ENCODE results near the gene LCE2B.
A peak's percentile ranks its signal among the peaks of the same experiment; 100 is the strongest.
"Not testable (repeated sequence)": the region's sequence is repeated elsewhere in the genome, so short reads cannot be mapped to it uniquely, and the experiment has no call there.

The LCE2B gene, protein sequence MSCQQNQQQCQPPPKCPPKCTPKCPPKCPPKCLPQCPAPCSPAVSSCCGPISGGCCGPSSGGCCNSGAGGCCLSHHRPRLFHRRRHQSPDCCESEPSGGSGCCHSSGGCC

DNA sequence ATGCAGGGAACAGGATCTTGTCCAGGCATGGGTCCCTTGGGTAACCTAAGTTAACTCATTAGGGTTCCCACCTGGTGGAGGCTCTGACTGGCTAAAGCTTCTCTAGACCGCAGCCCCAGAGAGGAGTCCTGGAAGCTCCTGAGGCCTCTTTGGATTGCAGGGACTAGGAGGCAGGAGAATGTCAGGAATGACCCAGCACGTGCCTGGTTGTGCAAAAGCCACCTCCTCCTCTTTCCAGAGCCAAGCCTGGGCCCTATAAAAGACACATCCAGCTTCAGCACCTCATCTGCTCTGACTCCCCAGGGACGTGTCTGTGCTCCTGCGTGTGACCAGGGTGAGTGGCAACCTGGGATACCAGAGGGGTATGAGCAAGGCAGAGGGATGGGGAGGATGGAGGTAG, at the start of gene LCE2B:
TSS of gene LCE2B (plus strand) at position 301 of the 400 bp plus-strand sequence. CDS start 721 bp downstream, outside the sequence.
- in situ Hi-C loops (cut with MboI; ENCODE audit: low pct_unique_long_range_greater_than_20kb, low sequenced_read_pairs); DNase-seq: not testable (repeated sequence)

DNA sequence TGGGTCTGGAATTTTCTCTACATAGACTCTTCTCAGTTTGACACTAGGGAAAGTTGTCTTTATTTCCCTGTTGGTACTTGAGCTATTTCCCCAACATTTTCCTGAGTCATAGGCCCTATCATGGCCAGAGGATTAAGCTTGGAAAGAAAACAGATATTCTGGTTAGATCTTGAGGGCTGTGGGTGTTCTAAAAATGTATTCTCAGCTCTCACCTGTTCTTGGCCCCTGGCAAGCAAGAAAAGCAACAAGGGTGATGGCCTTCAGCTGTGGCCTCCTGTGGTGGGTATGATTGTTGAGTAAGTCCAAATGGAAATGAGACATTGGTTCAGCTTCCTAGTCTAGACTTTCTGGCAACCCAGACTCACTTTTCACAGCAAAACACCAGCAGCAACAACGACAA, 45.6 kb upstream of the LCE2B start:
- in situ Hi-C loops (cut with MboI; ENCODE audit: low pct_unique_long_range_greater_than_20kb, low sequenced_read_pairs): no loop called here
- DNase-seq: no peak

DNA sequence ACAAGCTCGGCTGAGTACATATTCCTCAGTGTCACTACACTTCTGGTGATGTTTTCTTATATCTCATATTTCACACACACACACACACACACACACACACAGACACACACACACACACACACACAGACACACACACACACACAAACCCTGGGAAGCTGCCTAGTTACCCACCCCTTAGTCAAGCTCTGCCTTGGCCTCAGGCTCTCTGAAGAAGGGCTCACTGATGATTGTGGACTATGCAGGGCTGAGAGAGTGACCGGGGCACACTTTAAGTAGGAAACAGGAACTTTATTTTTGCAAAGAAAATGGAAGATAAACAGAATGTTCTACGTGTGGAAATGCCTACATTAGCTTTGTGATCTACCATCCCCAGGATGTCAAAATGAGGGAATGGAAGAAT, 42.0 kb upstream of the LCE2B start:
- no peak for DNase-seq
- in situ Hi-C loops (cut with MboI; ENCODE audit: low pct_unique_long_range_greater_than_20kb, low sequenced_read_pairs): no loop called here

DNA sequence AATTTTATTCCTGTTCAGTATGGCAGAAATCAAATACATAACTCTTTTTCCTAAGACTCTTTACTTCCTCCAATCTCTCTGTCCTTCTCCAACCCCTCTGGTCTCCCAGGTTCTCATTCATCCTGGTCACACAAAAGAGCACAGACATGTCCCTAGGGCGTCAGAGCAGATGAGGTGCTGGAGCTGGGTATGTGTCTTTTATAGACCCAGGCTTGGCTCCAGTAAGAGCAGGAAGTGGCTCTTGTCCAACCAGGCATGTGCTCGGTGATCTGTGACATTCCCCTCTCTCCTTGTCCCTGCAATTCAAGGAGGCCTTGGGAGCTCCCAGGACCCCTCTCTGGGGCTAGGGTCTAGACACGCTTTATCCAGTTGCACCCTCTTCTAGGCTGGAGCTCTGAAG, 40.8 kb upstream of the LCE2B start:
- in situ Hi-C loops (cut with MboI; ENCODE audit: low pct_unique_long_range_greater_than_20kb, low sequenced_read_pairs): no loop called here
- no peak for DNase-seq

DNA sequence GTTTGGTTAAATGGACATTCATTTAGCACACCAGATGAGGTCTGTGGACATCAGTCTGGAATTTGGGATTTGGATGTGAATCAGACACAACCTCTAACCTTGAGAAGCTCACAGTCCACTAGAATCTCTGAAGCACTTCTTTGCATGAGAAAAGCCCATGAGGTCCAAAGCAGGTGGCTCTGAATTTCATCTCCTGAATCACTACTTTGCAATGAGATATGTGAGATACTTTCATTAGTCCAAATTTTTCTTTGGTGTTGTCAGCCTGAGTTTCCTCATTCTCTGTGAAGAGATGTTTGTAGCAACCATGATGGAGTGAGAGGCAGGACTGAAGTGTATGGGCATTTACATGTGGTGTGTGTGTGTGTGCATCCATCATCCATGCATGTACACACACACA, 39.3 kb upstream of the LCE2B start:
- in situ Hi-C loops (cut with MboI; ENCODE audit: low pct_unique_long_range_greater_than_20kb, low sequenced_read_pairs): no loop called here
- no peak for DNase-seq

DNA sequence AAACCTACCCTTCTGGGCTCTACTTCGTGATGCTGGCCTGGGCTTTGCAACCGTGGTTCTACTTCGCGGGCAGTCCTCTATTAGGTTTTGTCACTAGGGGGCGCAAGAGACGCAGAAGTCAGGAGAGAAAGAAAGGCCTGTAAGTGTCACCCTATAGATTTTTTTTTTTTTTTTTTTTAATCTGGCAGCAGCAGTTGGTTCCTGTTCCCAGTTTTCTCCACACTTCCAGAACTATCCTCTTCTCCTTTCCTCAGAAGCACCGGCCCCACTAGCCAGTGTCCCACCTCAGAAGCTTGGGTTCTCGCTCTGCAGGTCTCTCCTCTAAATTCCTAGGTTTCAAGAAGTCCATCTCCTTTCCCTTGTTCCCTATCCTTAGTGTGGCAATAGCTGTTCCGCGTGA, 31.8 kb upstream of the LCE2B start:
- in situ Hi-C loops (cut with MboI; ENCODE audit: low pct_unique_long_range_greater_than_20kb, low sequenced_read_pairs): no loop called here
- DNase-seq: peak; percentile 83

DNA sequence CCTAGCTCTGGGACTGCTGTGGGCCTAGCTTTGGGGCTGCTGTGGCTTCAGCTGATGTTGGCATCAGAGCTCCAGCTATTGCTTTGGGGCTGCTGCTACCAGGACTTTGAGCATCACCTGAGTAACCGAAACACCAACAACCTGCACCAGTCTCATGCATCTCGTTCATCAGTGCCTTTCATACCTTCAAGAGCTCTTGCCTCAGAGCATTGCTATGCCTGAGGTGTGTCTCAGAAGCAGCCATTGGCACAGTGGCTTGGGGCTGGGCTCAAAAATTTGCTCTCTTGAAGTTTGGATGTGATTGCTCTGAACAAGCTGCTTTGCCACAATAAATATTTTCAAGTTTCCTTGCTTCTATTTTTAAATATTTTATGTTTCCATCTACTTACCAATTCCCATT, 29.5 kb upstream of the LCE2B start:
- in situ Hi-C loops (cut with MboI; ENCODE audit: low pct_unique_long_range_greater_than_20kb, low sequenced_read_pairs): no loop called here
- no peak for DNase-seq

DNA sequence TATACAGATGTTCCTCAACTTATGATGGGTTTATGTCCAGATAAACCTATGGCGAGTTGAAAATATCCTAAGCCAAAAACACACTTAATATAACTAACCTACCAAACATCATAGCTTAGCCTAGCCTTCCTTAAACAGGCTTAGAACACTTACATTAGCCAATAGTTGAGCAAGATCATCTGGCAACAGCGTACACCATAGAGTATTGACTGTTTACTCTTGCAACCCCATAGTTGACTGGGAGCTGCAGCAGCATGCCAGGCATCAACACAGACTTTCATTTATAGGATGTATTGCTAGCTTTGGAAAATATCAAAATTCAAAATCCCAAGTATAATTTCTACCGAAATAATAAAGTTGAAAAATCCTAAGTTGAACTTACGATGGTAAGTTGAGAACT, 28.2 kb upstream of the LCE2B start:
- in situ Hi-C loops (cut with MboI; ENCODE audit: low pct_unique_long_range_greater_than_20kb, low sequenced_read_pairs): no loop called here
- no peak for DNase-seq

DNA sequence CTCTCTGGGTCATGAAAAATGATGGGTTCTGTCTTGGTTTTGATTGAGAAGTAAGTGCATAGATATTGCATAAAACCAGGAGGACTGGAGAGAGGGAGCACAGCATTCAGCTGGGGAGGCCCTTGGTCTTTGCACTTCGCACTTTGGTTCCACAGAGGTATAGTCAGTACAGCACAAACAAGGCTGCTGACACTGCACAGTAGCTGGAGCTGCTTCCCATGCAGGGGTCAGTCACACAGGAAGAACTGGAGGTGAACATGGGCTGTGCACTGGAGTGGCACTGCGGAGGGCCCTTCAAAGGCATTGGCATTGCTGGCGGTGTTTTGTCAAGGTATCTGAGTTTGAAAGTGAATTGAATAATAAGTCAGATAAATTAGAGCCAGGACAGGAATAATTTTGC, 27.3 kb upstream of the LCE2B start:
- in situ Hi-C loops (cut with MboI; ENCODE audit: low pct_unique_long_range_greater_than_20kb, low sequenced_read_pairs): no loop called here
- DNase-seq: no peak

DNA sequence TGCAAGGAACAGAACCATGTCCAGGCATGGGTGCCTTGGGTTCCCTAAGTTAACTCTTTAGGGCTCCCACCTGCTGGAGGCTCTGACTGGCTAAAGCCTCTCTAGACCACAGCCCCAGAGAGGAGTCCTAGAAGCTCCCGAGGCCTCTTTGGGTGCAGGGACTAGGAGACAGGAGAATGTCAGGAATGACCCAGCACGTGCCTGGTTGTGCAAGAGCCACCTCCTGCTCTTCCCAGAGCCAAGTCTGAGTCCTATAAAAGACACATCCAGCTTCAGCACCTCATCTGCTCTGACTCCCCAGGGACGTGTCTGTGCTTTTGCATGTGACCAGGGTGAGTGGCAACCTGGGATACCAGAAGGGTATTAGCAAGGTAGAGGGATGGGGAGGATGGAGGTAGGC, 22.8 kb upstream of the LCE2B start, which contains the start of gene LCE2D:
TSS of gene LCE2D (plus strand) at position 283 of the 400 bp plus-strand sequence. CDS start 726 bp downstream, outside the sequence.
- DNase-seq: no peak
- in situ Hi-C loops (cut with MboI; ENCODE audit: low pct_unique_long_range_greater_than_20kb, low sequenced_read_pairs): no loop called here

DNA sequence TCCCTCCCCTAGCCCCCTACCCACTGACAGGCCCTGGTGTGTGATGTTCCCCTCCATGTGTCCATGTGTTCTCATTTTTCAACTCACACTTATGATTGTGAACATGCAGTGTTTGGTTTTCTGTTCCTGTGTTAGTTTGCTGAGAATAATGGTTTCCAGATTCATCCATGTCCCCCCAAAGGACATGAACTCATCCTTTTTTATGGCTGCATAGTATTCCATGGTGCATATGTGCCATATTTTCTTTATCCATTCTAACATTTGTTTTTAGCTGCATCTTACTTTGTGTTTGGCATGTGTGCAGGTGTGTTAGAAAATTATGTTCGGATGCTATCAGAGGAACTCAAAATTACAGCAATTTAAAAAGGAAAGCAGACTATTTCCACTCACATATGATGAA, 19.8 kb upstream of the LCE2B start:
- in situ Hi-C loops (cut with MboI; ENCODE audit: low pct_unique_long_range_greater_than_20kb, low sequenced_read_pairs); DNase-seq: not testable (repeated sequence)

DNA sequence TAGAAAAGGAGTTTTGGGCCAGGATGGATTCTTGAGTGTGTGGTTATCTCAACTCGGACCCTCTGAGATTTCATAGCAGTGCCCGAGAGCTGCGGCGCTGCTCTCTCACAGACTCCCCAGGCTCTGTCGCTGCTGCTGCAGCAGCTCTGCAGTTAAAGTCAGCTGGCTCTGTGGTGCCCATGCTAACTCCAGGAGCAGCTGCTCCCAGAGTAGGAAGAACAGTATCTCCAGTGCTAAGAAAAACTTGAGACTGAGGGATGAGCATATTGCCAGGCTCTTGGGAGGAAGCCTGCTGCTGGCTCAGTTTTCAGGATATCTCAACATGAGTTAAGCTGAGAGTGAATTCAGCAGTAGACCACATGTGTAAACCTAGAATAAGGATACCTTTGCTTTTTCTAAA, 18.3 kb upstream of the LCE2B start:
- in situ Hi-C loops (cut with MboI; ENCODE audit: low pct_unique_long_range_greater_than_20kb, low sequenced_read_pairs): no loop called here
- DNase-seq: no peak

DNA sequence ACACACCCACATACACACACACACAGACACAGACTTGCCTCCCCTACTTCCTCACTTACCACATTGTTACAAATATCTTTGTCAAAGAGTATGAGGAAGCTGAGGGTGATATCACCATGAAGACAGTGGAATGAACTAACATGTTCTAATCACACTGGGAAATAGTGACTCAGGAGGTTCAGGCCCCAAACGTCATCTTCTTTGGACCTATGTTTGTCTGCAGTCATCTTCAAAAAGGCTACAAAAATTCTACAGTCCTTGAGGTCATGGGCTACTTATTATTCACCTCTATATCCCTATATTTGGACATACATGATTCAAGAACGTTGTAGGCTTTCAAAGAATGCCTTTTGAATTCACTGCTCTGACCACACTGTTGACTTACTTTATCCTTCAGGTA, 12.9 kb upstream of the LCE2B start:
- no peak for DNase-seq
- in situ Hi-C loops (cut with MboI; ENCODE audit: low pct_unique_long_range_greater_than_20kb, low sequenced_read_pairs): no loop called here

DNA sequence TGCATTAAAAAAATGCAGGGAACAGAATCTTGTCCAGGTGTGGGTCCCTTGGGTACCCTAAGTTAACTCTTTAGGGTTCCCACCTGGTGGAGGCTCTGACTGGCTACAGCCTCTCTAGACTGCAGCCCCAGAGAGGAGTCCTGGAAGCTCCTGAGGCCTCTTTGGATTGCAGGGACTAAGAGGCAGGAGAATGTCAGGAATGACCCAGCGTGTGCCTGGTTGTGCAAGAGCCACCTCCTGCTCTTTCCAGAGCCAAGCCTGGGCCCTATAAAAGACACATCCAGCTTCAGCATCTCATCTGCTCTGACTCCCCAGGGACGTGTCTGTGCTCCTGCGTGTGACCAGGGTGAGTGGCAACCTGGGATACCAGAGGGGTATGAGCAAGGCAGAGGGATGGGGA, 10.9 kb upstream of the LCE2B start, which contains the start of gene LCE2C:
TSS of gene LCE2C (plus strand) at position 297 of the 400 bp plus-strand sequence. CDS start 737 bp downstream, outside the sequence.
- DNase-seq; in situ Hi-C loops (cut with MboI; ENCODE audit: low pct_unique_long_range_greater_than_20kb, low sequenced_read_pairs): not testable (repeated sequence)

DNA sequence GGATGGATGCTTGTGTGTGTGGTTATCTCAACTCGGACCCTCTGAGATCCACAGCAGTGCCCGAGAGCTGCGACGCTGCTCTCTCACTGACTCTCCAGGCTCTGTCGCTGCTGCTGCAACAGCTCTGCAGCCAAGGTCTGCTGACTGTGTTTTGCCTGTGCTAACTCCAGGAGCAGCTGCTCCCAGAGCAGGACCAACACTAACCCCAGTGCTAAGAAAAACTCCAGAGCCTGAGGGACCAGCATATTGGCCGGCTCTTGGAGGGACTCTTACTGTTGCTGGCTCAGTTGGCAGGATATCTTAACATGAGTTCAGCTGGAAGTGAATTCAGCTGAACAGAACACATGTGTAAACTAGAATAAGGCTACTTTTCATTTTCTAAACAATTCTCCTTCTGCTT, 6.5 kb upstream of the LCE2B start:
- in situ Hi-C loops (cut with MboI; ENCODE audit: low pct_unique_long_range_greater_than_20kb, low sequenced_read_pairs): no loop called here
- no peak for DNase-seq

DNA sequence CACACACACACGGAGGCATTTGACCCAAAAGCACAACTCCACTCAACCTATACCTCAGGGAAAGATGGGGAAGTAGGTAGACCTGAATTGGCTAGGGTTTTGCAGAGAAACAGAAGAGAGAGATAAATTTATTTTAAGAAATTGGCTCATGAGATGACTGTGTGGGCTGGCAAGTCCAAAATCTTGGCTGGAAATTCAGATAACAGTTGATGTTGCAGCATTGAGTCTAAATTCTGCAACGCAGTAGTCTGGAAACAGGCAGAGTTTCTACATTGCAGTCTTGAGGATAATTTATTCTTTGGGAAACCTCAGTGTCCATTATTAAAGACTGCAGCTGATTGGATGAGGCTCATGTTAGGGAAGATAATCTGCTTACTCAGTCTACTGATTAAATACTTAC, 4.3 kb upstream of the LCE2B start:
- in situ Hi-C loops (cut with MboI; ENCODE audit: low pct_unique_long_range_greater_than_20kb, low sequenced_read_pairs): no loop called here
- no peak for DNase-seq

DNA sequence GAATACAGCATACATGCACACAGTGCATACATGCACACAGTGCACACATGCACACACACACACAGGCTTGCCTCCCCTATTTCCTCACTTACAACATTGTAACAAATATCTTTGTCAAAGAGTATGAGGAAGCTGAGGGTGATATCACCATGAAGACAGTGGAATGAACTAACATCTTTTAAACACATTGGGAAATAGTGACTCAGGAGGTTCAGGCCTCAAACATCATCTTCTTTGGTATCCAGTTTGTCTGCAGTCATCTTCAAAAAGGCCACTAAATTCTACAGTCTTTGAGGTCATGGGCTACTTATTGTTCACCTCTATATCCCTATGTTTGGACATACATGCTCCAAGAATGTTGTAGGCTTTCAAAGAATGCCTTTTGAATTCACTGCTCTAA, 2.1 kb upstream of the LCE2B start:
- in situ Hi-C loops (cut with MboI; ENCODE audit: low pct_unique_long_range_greater_than_20kb, low sequenced_read_pairs): no loop called here
- DNase-seq: no peak

DNA sequence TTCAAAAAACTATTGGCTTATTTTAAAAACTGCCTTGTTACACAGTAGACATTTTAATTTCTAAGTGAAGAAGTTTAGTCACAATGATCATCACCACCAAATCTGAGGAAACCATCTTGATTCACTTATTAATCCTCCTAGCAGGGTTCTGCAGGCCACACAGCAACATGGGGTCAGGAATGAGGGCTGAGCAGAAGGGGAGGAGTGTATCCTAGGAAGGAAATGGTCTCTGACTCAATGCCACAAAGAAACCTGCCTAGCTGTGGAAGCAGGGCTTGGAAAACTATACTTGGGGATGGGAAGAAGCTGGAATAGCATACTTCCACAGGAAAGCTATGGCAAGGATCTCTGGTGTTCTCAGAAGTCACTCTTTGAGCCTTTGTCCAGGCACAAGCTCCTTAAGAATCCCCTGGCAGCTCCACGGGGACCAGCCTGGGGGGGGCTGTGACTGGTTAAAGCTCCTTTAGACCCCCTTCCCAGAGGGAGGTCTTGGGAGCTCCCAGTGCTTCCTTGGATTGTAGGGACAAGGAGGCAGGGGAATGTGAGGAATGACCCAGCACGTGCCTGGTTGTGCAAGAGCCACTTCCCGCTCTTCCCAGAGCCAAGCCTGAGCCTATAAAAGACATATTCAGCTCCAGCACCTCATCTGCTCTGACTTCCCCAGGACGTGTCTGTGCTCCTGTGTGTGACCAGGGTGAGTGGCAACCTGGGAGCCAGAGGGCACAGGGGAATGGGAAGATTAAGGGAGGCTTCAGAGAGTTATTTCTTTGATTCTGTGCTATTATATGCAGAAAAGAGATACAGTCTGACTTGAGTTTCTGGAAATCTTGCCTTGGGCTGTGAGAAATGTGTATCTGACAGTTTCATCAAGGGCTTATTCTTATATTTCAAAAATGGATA, 12.0 kb downstream of the LCE2B start, which contains the start of gene LCE2A:
TSS of gene LCE2A (plus strand) at position 645 of the 900 bp plus-strand sequence. CDS start 557 bp downstream, outside the sequence.
- in situ Hi-C loops (cut with MboI; ENCODE audit: low pct_unique_long_range_greater_than_20kb, low sequenced_read_pairs): no loop called here
- no peak for DNase-seq

DNA sequence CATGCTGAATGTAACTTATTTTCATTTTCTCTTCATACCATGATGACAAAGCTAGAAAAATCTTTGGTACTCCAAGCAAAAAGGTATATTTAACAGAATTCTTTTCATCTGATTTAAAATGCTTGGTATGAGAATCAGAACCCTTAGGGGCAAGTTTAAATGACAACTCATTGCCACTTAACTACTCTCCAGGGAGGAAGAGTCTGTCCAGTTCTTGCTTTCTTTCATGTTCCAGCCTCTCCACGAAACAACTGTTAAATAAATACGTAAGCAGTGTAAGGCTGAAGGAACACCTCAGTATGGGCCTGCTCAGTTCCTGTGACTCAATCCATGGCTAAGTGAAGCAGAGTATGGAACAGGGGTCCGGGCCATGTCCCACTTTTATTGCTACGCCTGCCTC, 13.8 kb downstream of the LCE2B start:
- in situ Hi-C loops (cut with MboI; ENCODE audit: low pct_unique_long_range_greater_than_20kb, low sequenced_read_pairs): no loop called here
- no peak for DNase-seq

DNA sequence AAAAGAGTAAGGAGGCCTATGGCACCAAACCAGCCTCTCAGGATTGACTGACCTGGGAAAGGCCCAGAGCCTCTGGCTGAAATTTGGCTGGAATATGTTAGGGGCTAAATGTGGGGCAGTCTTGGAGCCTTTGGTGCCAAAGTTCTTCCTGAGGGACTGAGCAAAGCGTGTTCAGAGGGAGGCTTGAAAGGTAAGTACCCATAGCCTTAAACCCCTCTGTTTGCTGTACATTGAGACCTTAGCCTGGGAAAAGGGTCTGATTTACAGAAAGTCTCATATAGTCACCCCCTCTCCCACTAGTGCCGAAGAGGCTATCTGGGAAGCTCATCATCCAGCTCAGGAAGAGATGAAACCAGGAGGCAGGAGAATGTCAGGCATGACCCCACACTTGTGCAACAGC, 21.9 kb downstream of the LCE2B start, which contains the start of gene LCE4A:
TSS of gene LCE4A (plus strand) at position 301 of the 400 bp plus-strand sequence. CDS start 916 bp downstream, outside the sequence.
- DNase-seq: no peak
- in situ Hi-C loops (cut with MboI; ENCODE audit: low pct_unique_long_range_greater_than_20kb, low sequenced_read_pairs): no loop called here

Measured in KBM-7 (cell line).